ENCODE measurements around the gene NTM. TPM values are rescaled to one million over a fixed set of nuclear protein-coding genes. Genes with fewer than 3 reads are reported as not detected.

Gene NTM
- total RNA-seq, 1 experiment from 2014 or later, result not detected

- no peaks in the 10 kb centered on the region for H3K4me1 ChIP-seq (ENCODE audit: control insufficient read depth in 1 of 2, insufficient read depth in 2 of 2, low read length in 2 of 2)
- BruUV-seq (replicated peaks), result no TSS peak
- DNase-seq (ENCODE audit: low read depth, low spot score) (no peak), ATAC-seq (no peak)
- H3K9me2 ChIP-seq (ENCODE audit: insufficient read depth), result no peaks in the 10 kb centered on the region
- ChIA-PET POLR2A (no interaction called here), RAD21 (ENCODE audit: low non-redundant PET in 1 of 2, low total read pairs in 2 of 2, uncharacterized antibody in 2 of 2, unreplicated experiment in 2 of 2) (no interaction called here), CTCF (no interaction called here)
- no peak overlapping the region for H3K27ac ChIP-seq (ENCODE audit: low read depth, low read length)
- intact Hi-C loops (cut with micrococcal nuclease), result loop anchor here (5.0 kb wide), 1 partner anchor 107 kb away; no protein-coding TSS in a partner anchor
- H3K27me3 ChIP-seq (ENCODE audit: insufficient read depth, low read length), result no peaks in the 10 kb centered on the region
- no peaks in the 10 kb centered on the region for H3K79me2 ChIP-seq (ENCODE audit: insufficient read depth, low read length)
- H3K36me3 ChIP-seq (ENCODE audit: control insufficient read depth in 1 of 2, insufficient read depth in 2 of 2, low read length in 2 of 2), result no peaks in the 10 kb centered on the region
- H2AFZ ChIP-seq (ENCODE audit: low read depth, low read length, poor library complexity, severe bottlenecking), result no peak overlapping the region
- H3K9me3 ChIP-seq (ENCODE audit: control insufficient read depth in 1 of 2, insufficient read depth in 1 of 2, low read depth in 1 of 2, low read length in 2 of 2), result peaks cover 0 to 8% of the 10 kb centered on the region in 2 experiments; a peak in 2 of 4 replicates
- H3K9ac ChIP-seq (ENCODE audit: low read length), result no peak overlapping the region
- TF ChIP-seq FOSL1 (IDR thresholded peaks at IDR 0.05; ENCODE audit: low read depth) (no peak), YY1 (IDR thresholded peaks at IDR 0.05; ENCODE audit: extremely low read depth, insufficient replicate concordance, low read depth, low read length) (no peak), CBX3 (IDR thresholded peaks at IDR 0.05; ENCODE audit: low read depth) (no peak), CTCF (IDR thresholded peaks at IDR 0.05 in 2 of 3, conservative IDR thresholded peaks at IDR 0.05 in 1 of 3; ENCODE audit: borderline replicate concordance in 1 of 3, insufficient read depth in 1 of 3, low read depth in 2 of 3, low read length in 2 of 3) (no peak), ELF1 (IDR thresholded peaks at IDR 0.05; ENCODE audit: borderline replicate concordance, low read depth) (no peak), TCF7L2 (IDR thresholded peaks at IDR 0.05; ENCODE audit: borderline replicate concordance, extremely low read depth, insufficient read depth, insufficient read length) (no peak), CEBPB (IDR thresholded peaks at IDR 0.05; ENCODE audit: low read depth) (no peak), EZH2phosphoT487 (IDR thresholded peaks at IDR 0.05; ENCODE audit: borderline replicate concordance) (no peak), POLR2AphosphoS5 (IDR thresholded peaks at IDR 0.05; ENCODE audit: low read depth, low read length) (no peak), ZBTB33 (IDR thresholded peaks at IDR 0.05; ENCODE audit: extremely low read depth, insufficient replicate concordance, low read length) (no peak), SIN3A (IDR thresholded peaks at IDR 0.05; ENCODE audit: low read depth) (no peak), RAD21 (IDR thresholded peaks at IDR 0.05; ENCODE audit: low read depth) (no peak), REST (IDR thresholded peaks at IDR 0.05; ENCODE audit: low read depth) (no peak), SRF (IDR thresholded peaks at IDR 0.05; ENCODE audit: low read depth) (no peak), ATF3 (IDR thresholded peaks at IDR 0.05) (no peak), EZH2 (IDR thresholded peaks at IDR 0.05) (no peak), POLR2A (IDR thresholded peaks at IDR 0.05; ENCODE audit: borderline replicate concordance, extremely low read depth, insufficient read depth, insufficient read length) (no peak), ZFX (IDR thresholded peaks at IDR 0.05) (no peak)
- TF ChIP-seq, protein P1, sequence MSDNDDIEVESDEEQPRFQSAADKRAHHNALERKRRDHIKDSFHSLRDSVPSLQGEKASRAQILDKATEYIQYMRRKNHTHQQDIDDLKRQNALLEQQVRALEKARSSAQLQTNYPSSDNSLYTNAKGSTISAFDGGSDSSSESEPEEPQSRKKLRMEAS (IDR thresholded peaks at IDR 0.05), result no peak
- no peaks in the 10 kb centered on the region for H4K20me1 ChIP-seq (ENCODE audit: insufficient read depth)
- no peak overlapping the region for H3K4me2 ChIP-seq (ENCODE audit: low read length)
- no peak overlapping the region for H3K4me3 ChIP-seq (replicated peaks in 1 of 2; ENCODE audit: low read depth in 1 of 2, low read length in 2 of 2)
Observed at GRCh38 chr11:131514062-131514461, 143.6 kb downstream of the NTM start.

All from HCT116 (cell line).